ENCODE data around the gene SINHCAF.
"Not testable (repeated sequence)": the region's sequence is repeated elsewhere in the genome, so short reads cannot be mapped to it uniquely, and the experiment has no call there.

SINHCAF gene

GRCh38 chr12:31306866-31307265, 19.1 kb downstream of the SINHCAF start:
- no peak for DNase-seq (ENCODE audit: low spot score)

GRCh38 chr12:31303466-31303865, 22.5 kb downstream of the SINHCAF start:
- no peak for DNase-seq (ENCODE audit: low spot score)

GRCh38 chr12:31301311-31301710, 24.6 kb downstream of the SINHCAF start:
- no peak for DNase-seq (ENCODE audit: low spot score)

GRCh38 chr12:31300783-31301182, 25.2 kb downstream of the SINHCAF start:
- DNase-seq (ENCODE audit: low spot score) = no peak

GRCh38 chr12:31300341-31300740, 25.6 kb downstream of the SINHCAF start:
- no peak for DNase-seq (ENCODE audit: low spot score)

GRCh38 chr12:31298922-31299321, 27.0 kb downstream of the SINHCAF start:
- DNase-seq (ENCODE audit: low spot score) = no peak

- no peak for DNase-seq (ENCODE audit: low spot score)
Observed at GRCh38 chr12:31298515-31298910, 27.4 kb downstream of the SINHCAF start.

- DNase-seq (ENCODE audit: low spot score) = no peak
Observed at GRCh38 chr12:31297572-31298514, 28.1 kb downstream of the SINHCAF start.

GRCh38 chr12:31289441-31289840, 36.5 kb downstream of the SINHCAF start:
- DNase-seq (ENCODE audit: low spot score) = no peak

GRCh38 chr12:31288381-31288780, 37.6 kb downstream of the SINHCAF start:
- DNase-seq (ENCODE audit: low spot score) = no peak

GRCh38 chr12:31280183-31280582, 45.8 kb downstream of the SINHCAF start:
- DNase-seq (ENCODE audit: low spot score) = no peak

GRCh38 chr12:31279390-31279924, 46.5 kb downstream of the SINHCAF start:
- no peak for DNase-seq (ENCODE audit: low spot score)

GRCh38 chr12:31278832-31279231, 47.1 kb downstream of the SINHCAF start:
- DNase-seq (ENCODE audit: low spot score) = no peak

GRCh38 chr12:31278424-31278823, 47.5 kb downstream of the SINHCAF start:
- no peak for DNase-seq (ENCODE audit: low spot score)

- DNase-seq (ENCODE audit: low spot score) = no peak
Observed at GRCh38 chr12:31277081-31277480, 48.9 kb downstream of the SINHCAF start.

GRCh38 chr12:31275491-31275890, 50.5 kb downstream of the SINHCAF start:
- no peak for DNase-seq (ENCODE audit: low spot score)

- DNase-seq (ENCODE audit: low spot score) = no peak
Observed at GRCh38 chr12:31274520-31275300, 51.2 kb downstream of the SINHCAF start.

- not testable (repeated sequence) for DNase-seq (ENCODE audit: low spot score)
Observed at GRCh38 chr12:31273794-31274193, 52.2 kb downstream of the SINHCAF start.

GRCh38 chr12:31272607-31273225, 53.2 kb downstream of the SINHCAF start:
- DNase-seq (ENCODE audit: low spot score) = no peak

GRCh38 chr12:31267966-31268365, 58.0 kb downstream of the SINHCAF start:
- DNase-seq (ENCODE audit: low spot score) = no peak

GRCh38 chr12:31265722-31266121, 60.2 kb downstream of the SINHCAF start:
- DNase-seq (ENCODE audit: low spot score) = no peak

GRCh38 chr12:31263661-31264060, 62.3 kb downstream of the SINHCAF start:
- no peak for DNase-seq (ENCODE audit: low spot score)

Data from ecto neural progenitor cell (in vitro differentiated cells).